Panc1 (cell line): ENCODE data around the gene FMN2. TPM values are rescaled to one million over a fixed set of nuclear protein-coding genes. Genes with fewer than 3 reads are reported as not detected.

Source experiments
- ATAC-seq: fragments of 200-7000 bp; cut with Tn5 transposase; 2 replicates; pipeline ENCODE4 v1.9.1; 2020; ENCODE audit warnings: mild to moderate bottlenecking, moderate library complexity
- BruUV-seq: library from RNA; stranded (reverse); fragments of 400-500 nt; replicated peaks from 2 replicates; lab custom pipeline; 2021; lab: Mats Ljungman, UMichigan
- CTCF ChIA-PET: fragments of 300-600 bp; sonication (Branson Sonifier 250); formaldehyde crosslinking; loops from one replicate; lab custom pipeline; 2022; ENCODE audit warnings: antibody characterized with exemption; lab: Charles Lee
- POLR2A ChIA-PET: fragments of 300-600 bp; sonication (Branson Sonifier 250); formaldehyde crosslinking; loops from one replicate; lab custom pipeline; 2022; ENCODE audit warnings: antibody characterized with exemption; lab: Charles Lee
- DNase-seq: peaks from one replicate; pipeline ENCODE4 v3.0.0-alpha.2; 2010; ENCODE audit warnings: low read depth, low spot score
- H3K27ac ChIP-seq: 2 replicates; pipeline ENCODE4 v1.5.1; 2011; ENCODE audit warnings: mild to moderate bottlenecking, low read length, inconsistent platforms
- H3K27me3 ChIP-seq: fragments of 200-500 bp; sonication (Bioruptor generic); 2 replicates; pipeline ENCODE4 v1.6.0; 2014; ENCODE audit warnings: low read length, inconsistent platforms; ENCODE audit not compliant: control insufficient read depth, insufficient read depth
- H3K36me3 ChIP-seq: fragments of 200-500 bp; sonication (Bioruptor generic); 2 replicates; pipeline ENCODE4 v1.5.1; 2014; ENCODE audit warnings: inconsistent platforms, mild to moderate bottlenecking, low read length, moderate library complexity; ENCODE audit not compliant: control insufficient read depth, insufficient read depth
- H3K4me1 ChIP-seq: 2 replicates; pipeline ENCODE4 v1.5.1; 2011; ENCODE audit warnings: inconsistent platforms, mild to moderate bottlenecking, low read length, moderate library complexity; ENCODE audit not compliant: control insufficient read depth, insufficient read depth
- H3K4me3 ChIP-seq, 2 experiments: 2 replicates each; pipeline ENCODE4 v1.5.1; 2011 to 2012; ENCODE audit warnings: low read depth in 2 of 2, low read length in 2 of 2, mild to moderate bottlenecking in 2 of 2, inconsistent platforms in 1 of 2, moderate library complexity in 1 of 2
- H3K9me3 ChIP-seq: fragments of 200-500 bp; sonication (Bioruptor generic); 2 replicates; pipeline ENCODE4 v1.5.1; 2014; ENCODE audit warnings: low read depth, mild to moderate bottlenecking, inconsistent platforms, low read length, moderate library complexity; ENCODE audit not compliant: control insufficient read depth, insufficient read depth
- POLR2AphosphoS5 ChIP-seq: IDR thresholded peaks from 2 replicates; pipeline ENCODE4 v1.6.1; 2012; ENCODE audit warnings: mild to moderate bottlenecking, low read depth, low read length, moderate library complexity
- SIN3A ChIP-seq: IDR thresholded peaks from 2 replicates; pipeline ENCODE4 v1.6.1; 2012; ENCODE audit warnings: low read depth, mild to moderate bottlenecking, low read length, moderate library complexity, borderline replicate concordance; ENCODE audit not compliant: insufficient read depth
- TCF7L2 ChIP-seq: IDR thresholded peaks from 2 replicates; pipeline ENCODE4 v1.6.1; 2011; ENCODE audit warnings: mild to moderate bottlenecking, low read depth, low read length, inconsistent platforms
- in situ Hi-C: cut with HindIII; loops from 2 replicates; pipeline ENCODE4 v1.10.0; 2016; ENCODE audit warnings: low sequenced_read_pairs, low pct_unique_long_range_greater_than_20kb
- intact Hi-C: fragments of 100-400 bp; cut with micrococcal nuclease; formaldehyde crosslinking; loops from one replicate; pipeline ENCODE4 v1.10.0; 2022; ENCODE audit not compliant: unreplicated experiment
- total RNA-seq: library from RNA; stranded (reverse); gene quantifications from one replicate; pipeline ENCODE4 v1.2.1, GENCODE V29; 2021; ENCODE audit not compliant: unreplicated experiment
- TF ChIP-seq, protein P1 (sequence below), 2 experiments: IDR thresholded peaks; 2 replicates each; pipeline ENCODE4 v1.6.1; 2011 to 2012; ENCODE audit warnings: low read depth in 2 of 2, control low read depth in 1 of 2, low read length in 1 of 2, mild to moderate bottlenecking in 1 of 2, moderate library complexity in 1 of 2; ENCODE audit not compliant: insufficient read depth in 1 of 2
- TF ChIP-seq, protein P2 (sequence below): fragments of 450-650 bp; IDR thresholded peaks from 2 replicates; pipeline ENCODE4 v1.5.1; 2017; ENCODE audit warnings: mild to moderate bottlenecking

Gene FMN2
- total RNA-seq, 1 experiment from 2014 or later: 1.9 TPM

DNA sequence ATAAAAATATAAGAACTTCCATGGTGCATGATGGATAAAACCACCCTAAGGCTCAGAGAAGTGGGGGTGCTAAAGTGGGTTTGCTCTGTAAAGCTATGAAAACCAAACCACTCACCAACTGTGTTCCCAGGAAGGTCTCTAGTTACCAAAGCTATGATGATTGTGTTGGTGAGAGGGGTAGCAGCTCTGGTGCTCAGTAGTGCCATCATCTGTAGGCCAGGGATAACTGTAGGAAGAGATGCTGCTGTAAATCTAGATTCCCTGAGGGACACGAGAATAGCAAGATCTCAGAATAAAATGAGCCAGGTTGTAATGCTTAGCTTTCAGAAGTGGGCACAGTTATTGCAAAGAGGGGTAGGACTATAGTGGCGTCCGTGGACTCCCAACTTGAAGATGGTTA is 395.8 kb downstream of the FMN2 start:
- POLR2A ChIA-PET: no interaction called here
- intact Hi-C loops (no loop called here), in situ Hi-C loops (no loop called here)
- Histone ChIP-seq H3K4me3 (no peak overlapping the region), H3K4me1 (no peaks in the 10 kb centered on the region), H3K9me3 (no peaks in the 10 kb centered on the region), H3K27me3 (no peaks in the 10 kb centered on the region), H3K27ac (no peak overlapping the region), H3K36me3 (no peaks in the 10 kb centered on the region)
- CTCF ChIA-PET: no interaction called here
- no TSS peak for BruUV-seq
- DNase-seq (no peak), ATAC-seq (no peak)
- TF ChIP-seq TCF7L2 (no peak), SIN3A (no peak), POLR2AphosphoS5 (no peak)
- TF ChIP-seq, protein P1, sequence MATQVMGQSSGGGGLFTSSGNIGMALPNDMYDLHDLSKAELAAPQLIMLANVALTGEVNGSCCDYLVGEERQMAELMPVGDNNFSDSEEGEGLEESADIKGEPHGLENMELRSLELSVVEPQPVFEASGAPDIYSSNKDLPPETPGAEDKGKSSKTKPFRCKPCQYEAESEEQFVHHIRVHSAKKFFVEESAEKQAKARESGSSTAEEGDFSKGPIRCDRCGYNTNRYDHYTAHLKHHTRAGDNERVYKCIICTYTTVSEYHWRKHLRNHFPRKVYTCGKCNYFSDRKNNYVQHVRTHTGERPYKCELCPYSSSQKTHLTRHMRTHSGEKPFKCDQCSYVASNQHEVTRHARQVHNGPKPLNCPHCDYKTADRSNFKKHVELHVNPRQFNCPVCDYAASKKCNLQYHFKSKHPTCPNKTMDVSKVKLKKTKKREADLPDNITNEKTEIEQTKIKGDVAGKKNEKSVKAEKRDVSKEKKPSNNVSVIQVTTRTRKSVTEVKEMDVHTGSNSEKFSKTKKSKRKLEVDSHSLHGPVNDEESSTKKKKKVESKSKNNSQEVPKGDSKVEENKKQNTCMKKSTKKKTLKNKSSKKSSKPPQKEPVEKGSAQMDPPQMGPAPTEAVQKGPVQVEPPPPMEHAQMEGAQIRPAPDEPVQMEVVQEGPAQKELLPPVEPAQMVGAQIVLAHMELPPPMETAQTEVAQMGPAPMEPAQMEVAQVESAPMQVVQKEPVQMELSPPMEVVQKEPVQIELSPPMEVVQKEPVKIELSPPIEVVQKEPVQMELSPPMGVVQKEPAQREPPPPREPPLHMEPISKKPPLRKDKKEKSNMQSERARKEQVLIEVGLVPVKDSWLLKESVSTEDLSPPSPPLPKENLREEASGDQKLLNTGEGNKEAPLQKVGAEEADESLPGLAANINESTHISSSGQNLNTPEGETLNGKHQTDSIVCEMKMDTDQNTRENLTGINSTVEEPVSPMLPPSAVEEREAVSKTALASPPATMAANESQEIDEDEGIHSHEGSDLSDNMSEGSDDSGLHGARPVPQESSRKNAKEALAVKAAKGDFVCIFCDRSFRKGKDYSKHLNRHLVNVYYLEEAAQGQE (IDR thresholded peaks at IDR 0.05; ENCODE audit: insufficient read depth in 1 of 2, low read depth in 2 of 2, low read length in 1 of 2): no peak
- TF ChIP-seq, protein P2, sequence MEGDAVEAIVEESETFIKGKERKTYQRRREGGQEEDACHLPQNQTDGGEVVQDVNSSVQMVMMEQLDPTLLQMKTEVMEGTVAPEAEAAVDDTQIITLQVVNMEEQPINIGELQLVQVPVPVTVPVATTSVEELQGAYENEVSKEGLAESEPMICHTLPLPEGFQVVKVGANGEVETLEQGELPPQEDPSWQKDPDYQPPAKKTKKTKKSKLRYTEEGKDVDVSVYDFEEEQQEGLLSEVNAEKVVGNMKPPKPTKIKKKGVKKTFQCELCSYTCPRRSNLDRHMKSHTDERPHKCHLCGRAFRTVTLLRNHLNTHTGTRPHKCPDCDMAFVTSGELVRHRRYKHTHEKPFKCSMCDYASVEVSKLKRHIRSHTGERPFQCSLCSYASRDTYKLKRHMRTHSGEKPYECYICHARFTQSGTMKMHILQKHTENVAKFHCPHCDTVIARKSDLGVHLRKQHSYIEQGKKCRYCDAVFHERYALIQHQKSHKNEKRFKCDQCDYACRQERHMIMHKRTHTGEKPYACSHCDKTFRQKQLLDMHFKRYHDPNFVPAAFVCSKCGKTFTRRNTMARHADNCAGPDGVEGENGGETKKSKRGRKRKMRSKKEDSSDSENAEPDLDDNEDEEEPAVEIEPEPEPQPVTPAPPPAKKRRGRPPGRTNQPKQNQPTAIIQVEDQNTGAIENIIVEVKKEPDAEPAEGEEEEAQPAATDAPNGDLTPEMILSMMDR: no peak

DNA sequence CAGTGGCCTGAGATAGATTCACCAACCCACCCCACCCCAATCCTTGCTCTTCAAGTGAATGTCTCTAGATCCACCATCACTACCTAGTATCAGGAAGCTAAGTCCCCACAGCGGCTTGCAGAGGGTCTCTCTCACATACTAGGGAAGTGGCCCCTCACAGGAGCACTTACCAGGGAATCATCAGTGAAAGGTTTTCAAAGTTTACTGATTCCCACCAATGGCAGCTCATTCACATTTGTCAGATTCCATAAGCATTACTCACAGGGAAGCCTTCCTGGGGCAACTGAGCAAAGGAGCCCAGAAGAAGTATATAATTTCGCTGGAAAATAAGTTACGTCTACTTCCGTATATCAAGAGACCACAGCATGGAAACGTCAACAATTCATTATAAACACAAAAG is 399.5 kb downstream of the FMN2 start:
- no peak for DNase-seq
- no TSS peak for BruUV-seq
- ATAC-seq: no peak
- POLR2A ChIA-PET: no interaction called here
- Histone ChIP-seq H3K27ac (no peak overlapping the region), H3K4me3 (no peak overlapping the region), H3K36me3 (no peaks in the 10 kb centered on the region), H3K27me3 (no peaks in the 10 kb centered on the region), H3K9me3 (no peaks in the 10 kb centered on the region), H3K4me1 (no peaks in the 10 kb centered on the region)
- CTCF ChIA-PET: no interaction called here
- intact Hi-C loops (no loop called here), in situ Hi-C loops (no loop called here)
- TF ChIP-seq POLR2AphosphoS5 (no peak), TCF7L2 (no peak), SIN3A (no peak)

DNA sequence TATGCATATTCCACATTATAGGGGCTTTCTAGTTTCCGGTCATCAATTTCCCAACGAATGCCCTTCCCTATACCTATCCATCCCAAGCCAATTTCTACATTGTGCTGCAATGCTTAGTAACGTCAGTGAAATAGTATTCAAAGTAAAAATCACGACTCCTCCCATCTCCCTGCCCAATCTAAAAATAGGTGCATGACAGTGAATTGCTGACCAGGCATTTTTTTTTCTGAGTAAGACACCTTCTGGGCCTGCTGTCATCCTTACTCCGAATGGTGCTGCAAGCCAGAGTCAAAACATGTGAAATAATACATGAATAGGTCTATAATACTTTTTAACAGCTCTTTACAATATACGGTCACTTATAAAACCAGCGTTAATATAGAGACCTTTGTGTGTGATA is 400.1 kb downstream of the FMN2 start:
- no TSS peak for BruUV-seq
- Histone ChIP-seq H3K36me3 (no peaks in the 10 kb centered on the region), H3K27me3 (no peaks in the 10 kb centered on the region), H3K9me3 (no peaks in the 10 kb centered on the region), H3K4me3 (no peak overlapping the region), H3K4me1 (no peaks in the 10 kb centered on the region), H3K27ac (no peak overlapping the region)
- DNase-seq (no peak), ATAC-seq (no peak)
- intact Hi-C loops (no loop called here), in situ Hi-C loops (no loop called here)
- ChIA-PET POLR2A (no interaction called here), CTCF (no interaction called here)
- TF ChIP-seq, protein P1 (IDR thresholded peaks at IDR 0.05; ENCODE audit: insufficient read depth in 1 of 2, low read depth in 2 of 2, low read length in 1 of 2): no peak
- TF ChIP-seq TCF7L2 (no peak), POLR2AphosphoS5 (no peak), SIN3A (no peak)
- TF ChIP-seq, protein P2: no peak
